HG03025 (cell line): Measurements from ENCODE around the gene GFRA4.
"Not testable (repeated sequence)": the region's sequence is repeated elsewhere in the genome, so short reads cannot be mapped to it uniquely, and the experiment has no call there.

Experiments
- ATAC-seq: cut with Tn5 transposase; IDR thresholded peaks from one replicate; pipeline ENCODE4 v1.9.1; 2021; ENCODE audit warnings: mild to moderate bottlenecking, moderate library complexity; ENCODE audit not compliant: unreplicated experiment, low FRiP score

Gene GFRA4

GRCh38 chr20:3628502-3629314 is 34.5 kb downstream of the GFRA4 start:
- no peak for ATAC-seq

- no peak for ATAC-seq
Observed at GRCh38 chr20:3627476-3627875, 35.7 kb downstream of the GFRA4 start.

DNA sequence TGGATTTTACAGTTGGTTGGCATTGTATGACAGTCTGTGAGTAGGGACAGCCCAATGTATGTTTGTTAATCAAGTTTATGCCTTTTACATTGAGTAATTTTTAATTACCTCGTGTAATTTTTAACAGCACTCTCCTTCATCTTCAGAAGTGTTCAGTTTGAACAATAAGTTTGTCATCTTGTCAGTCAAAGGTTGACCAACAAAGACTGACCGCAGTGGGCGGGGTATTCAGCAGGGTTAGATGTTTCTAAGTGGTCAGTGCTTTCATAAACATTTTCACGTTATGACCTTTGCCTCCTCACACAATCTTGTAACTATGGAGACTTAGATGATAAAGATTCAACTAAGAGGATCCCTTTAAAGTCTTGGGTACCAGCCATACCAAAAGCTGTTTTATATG is 40.8 kb downstream of the GFRA4 start:
- no peak for ATAC-seq

DNA sequence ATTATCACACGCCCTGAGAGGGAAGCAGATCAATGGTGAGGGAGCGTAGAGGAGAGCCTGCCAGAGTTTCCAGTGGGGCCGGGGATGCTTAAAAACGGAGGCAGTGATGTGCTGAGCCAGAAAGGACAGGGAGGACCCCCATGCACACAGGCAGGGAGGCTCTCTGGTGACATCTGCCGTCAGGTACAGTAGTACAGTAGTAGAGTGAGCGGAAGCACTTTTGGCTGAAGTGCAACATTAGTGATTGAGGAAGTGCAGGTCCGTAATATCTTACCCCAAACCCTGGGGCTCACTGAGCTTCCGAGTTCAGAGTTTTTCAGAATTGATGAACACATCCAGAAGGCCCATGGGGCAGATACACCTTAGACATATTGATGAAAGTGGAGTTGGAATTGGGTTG is 42.1 kb downstream of the GFRA4 start:
- ATAC-seq = no peak

DNA sequence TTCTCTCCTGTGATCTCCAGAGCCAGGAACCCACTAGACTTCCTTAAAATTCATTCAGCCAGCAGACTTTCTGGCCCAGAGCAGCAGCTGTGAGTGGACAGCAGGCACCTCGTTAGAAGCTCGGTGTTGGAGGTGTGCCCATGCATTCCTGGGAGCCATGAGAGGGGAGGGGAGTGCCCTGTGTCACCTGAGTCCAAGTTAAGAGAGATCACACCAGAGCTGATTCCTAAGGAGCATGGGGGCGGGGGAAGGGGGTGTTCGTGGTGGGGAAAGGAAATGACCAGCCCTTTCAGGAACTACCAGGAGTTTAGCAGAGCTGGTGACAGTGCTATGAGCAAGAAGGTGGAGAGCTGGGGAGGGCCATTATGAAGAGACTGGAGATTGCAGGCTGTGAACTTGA is 46.9 kb downstream of the GFRA4 start:
- no peak for ATAC-seq

DNA sequence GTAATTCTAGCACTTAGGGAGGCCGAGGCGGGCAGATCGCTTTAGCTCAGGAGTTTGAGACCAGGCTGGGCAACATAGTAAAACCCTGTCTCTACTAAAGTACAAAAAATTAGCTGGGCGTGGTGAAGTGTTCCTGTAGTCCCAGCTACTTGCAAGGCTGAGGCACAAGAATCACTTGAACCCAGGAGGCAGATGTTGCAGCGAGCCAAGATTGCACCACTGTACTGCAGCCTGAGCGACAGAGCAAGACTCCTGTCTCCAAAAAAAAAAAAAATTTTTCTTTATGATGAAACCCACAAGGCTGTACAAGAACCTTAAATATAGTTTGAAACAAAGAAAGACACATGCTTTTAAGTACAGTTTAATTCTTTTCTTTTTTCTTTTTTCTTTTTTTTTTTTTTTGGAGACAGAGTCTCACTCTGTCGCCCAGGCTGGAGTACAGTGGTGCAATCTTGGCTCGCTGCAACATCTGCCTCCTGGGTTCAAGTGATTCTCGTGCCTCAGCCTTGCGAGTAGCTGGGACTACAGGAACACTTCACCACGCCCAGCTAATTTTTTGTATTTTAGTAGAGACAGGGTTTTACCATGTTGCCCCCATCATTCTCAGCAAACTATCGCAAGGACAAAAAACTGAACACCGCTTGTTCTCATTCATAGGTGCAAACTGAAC is 47.9 kb downstream of the GFRA4 start:
- not testable (repeated sequence) for ATAC-seq

DNA sequence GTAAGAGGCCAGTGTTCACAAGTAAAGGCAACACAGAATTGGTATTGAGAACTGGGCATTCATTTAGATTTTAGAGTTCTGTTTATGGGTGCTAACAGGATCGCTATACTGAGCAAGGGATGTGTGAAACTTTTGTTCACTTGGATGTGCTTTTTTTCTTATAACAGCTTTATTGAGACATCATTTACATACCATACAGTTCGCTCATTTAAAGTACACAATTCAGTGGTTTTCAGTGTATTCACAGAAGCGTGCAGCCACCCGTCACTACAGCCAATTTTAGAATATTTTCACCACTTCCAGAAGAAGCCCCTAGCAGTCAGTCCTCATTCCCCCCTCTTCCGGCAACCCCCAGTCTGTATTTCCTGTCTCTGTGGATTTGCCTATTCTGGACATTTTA is 48.7 kb downstream of the GFRA4 start:
- no peak for ATAC-seq

DNA sequence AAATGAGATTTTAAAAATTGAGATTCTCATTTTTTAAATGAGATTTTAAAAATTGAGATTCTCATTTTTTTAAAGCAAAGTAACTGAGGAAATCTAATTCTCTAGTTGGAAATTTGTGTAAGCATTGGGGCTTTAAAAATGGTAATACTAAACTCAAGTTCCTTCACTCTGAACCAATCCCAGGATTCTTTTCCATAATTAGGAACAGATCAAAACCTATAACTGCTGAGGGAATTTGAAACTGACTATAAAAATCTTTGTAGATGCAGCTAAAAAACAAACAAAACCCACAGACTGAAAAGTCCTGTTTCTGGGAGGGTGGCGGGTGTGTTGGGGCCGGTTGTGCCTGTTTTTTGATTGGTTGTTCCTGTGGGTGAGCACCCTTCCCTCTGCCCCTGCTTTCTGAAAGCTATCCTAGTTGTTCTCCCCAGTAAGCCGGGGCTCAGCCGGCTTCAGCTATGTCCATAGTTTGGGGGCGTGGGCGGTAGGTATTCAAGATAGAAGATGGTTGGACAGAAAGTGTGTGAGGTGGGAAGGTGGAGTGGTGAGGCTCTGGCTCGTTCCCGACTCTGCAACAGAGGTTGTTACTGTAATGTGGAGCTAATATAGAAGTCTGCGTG is 49.3 kb downstream of the GFRA4 start:
- no peak for ATAC-seq

GRCh38 chr20:3612795-3613572 is 50.2 kb downstream of the GFRA4 start:
- ATAC-seq = no peak

GRCh38 chr20:3611901-3612300 is 51.3 kb downstream of the GFRA4 start:
- no peak for ATAC-seq
